Lower leg skin (tissue), 4 donors: ENCODE results near the gene ATPAF1. TPM values are rescaled to one million over a fixed set of nuclear protein-coding genes. Genes with fewer than 3 reads are reported as not detected.
"Not testable (repeated sequence)": the region's sequence is repeated elsewhere in the genome, so short reads cannot be mapped to it uniquely, and the experiment has no call there.

ENCODE experiments used
- DNase-seq, 2 donors: peaks; one replicate each; pipeline ENCODE4 v3.0.0-alpha.2; 2019; ENCODE audit warnings: low spot score in 2 of 2
- H3K4me3 ChIP-seq: fragments of 200-600 bp; sonication (generic); 2 replicates; pipeline ENCODE4 v1.5.1; 2017; ENCODE audit warnings: mild to moderate bottlenecking, low read depth; ENCODE audit not compliant: poor library complexity, severe bottlenecking
- CTCF ChIP-seq, 3 donors: fragments of 450-650 bp; IDR thresholded peaks; one replicate each; pipeline ENCODE4 v1.5.1; 2016; ENCODE audit warnings: antibody characterized with exemption in 3 of 3, mild to moderate bottlenecking in 3 of 3, moderate library complexity in 2 of 3
- POLR2A ChIP-seq, 2 donors: fragments of 450-650 bp; IDR thresholded peaks; one replicate each; pipeline ENCODE4 v1.6.1; 2016 to 2017; ENCODE audit warnings: antibody characterized with exemption in 2 of 2, mild to moderate bottlenecking in 1 of 2, moderate library complexity in 1 of 2
- WGBS, 2 donors: methylation state at CpG; one replicate each; pipeline ENCODE4 v1.1.5; 2018; 5-methylcytosine and 5-hydroxymethylcytosine counted together
- intact Hi-C: fragments of 100-400 bp; cut with DNase I; formaldehyde crosslinking; loops from one replicate; pipeline ENCODE4 v1.15.0; 2023; ENCODE audit warnings: low total_unique reads
- total RNA-seq, 4 donors: library from RNA; depleted of rRNA; stranded (reverse); fragments of >200 nt; gene quantifications; one replicate each; pipeline ENCODE4 v1.1.0, GENCODE V29; 2016

ATPAF1 gene
- total RNA-seq, 4 donors from 2014 or later: 20.4 to 33.7 (median 29.9) TPM

GRCh38 chr1:46672696-46673095 lies 4.5 kb upstream of the ATPAF1 start:
- DNase-seq: no peak
- no peak overlapping the region for H3K4me3 ChIP-seq
- no peak for TF ChIP-seq CTCF (IDR thresholded peaks at IDR 0.05)
- no peak for TF ChIP-seq POLR2A (IDR thresholded peaks at IDR 0.05)
- intact Hi-C loops: no loop called here
- 69 to 75% methylated on average over 8 of the region's 8 CpGs for WGBS, 2 donors

GRCh38 chr1:46671554-46671953 lies 3.4 kb upstream of the ATPAF1 start, which contains the start of gene TEX38:
Gene TEX38, plus strand, starts transcription at chr1:46671854. Its CDS starts 81 bp downstream, at chr1:46671935.
- TF ChIP-seq POLR2A (IDR thresholded peaks at IDR 0.05) (no peak), CTCF (IDR thresholded peaks at IDR 0.05) (no peak)
- DNase-seq: peak in 1 of 2 donors; percentile 79
- intact Hi-C loops: no loop called here
- no peak within 1 kb of the TSS for H3K4me3 ChIP-seq
- 90 to 97% methylated on average over 2 to 3 of the region's 3 CpGs for WGBS, 2 donors

- no peak for TF ChIP-seq CTCF (IDR thresholded peaks at IDR 0.05)
- no peak for TF ChIP-seq POLR2A (IDR thresholded peaks at IDR 0.05)
- no peak overlapping the region for H3K4me3 ChIP-seq
- WGBS, 2 donors: 87 to 94% methylated on average over 1 of the region's 1 CpG
- intact Hi-C loops: no loop called here
- no peak for DNase-seq
Observed at GRCh38 chr1:46670134-46670533, 2.0 kb upstream of the ATPAF1 start.

- intact Hi-C loops: no loop called here
- H3K4me3 ChIP-seq: no peak overlapping the region
- 82 to 88% methylated on average over 2 of the region's 2 CpGs for WGBS, 2 donors
- no peak for DNase-seq
- TF ChIP-seq POLR2A (IDR thresholded peaks at IDR 0.05): no peak
Observed at GRCh38 chr1:46665983-46666382, 2.2 kb downstream of the ATPAF1 start.

- DNase-seq, intact Hi-C loops, H3K4me3 ChIP-seq: not testable (repeated sequence)
- WGBS, 2 donors: 94 to 100% methylated on average over 4 of the region's 5 CpGs
Observed at GRCh38 chr1:46662919-46663318, 5.2 kb downstream of the ATPAF1 start.

- H3K4me3 ChIP-seq, intact Hi-C loops, DNase-seq: not testable (repeated sequence)
- 94 to 95% methylated on average over 5 of the region's 5 CpGs for WGBS, 2 donors
Observed at GRCh38 chr1:46660116-46660515, 8.0 kb downstream of the ATPAF1 start.

DNA sequence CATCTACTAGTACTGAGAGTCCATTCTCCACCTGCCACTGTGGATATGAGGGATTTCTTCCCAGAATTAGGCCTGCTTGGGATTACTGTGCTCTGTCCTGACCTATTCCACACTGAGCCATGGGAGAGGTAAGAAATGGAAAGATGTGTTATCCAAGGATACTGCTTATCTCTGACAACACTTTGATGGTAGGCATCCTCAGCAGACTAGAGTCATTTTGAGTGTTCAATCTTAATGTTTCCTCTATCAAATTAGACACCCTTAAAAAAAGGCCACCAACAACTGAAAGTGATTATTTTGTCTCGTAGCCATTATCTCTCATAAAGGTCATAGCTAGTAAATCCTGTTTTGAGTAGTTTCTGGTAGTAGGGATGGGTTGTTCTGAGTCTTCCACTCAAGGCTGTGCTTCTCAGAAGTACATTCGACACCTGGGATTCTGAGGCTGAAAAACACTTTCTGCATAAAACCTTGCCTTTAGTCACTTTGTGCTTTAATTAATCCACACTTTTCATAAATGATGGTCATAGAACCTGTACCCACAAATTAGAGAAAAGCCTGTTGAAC lies 8.8 kb downstream of the ATPAF1 start:
- no peak for TF ChIP-seq POLR2A (IDR thresholded peaks at IDR 0.05)
- TF ChIP-seq CTCF (IDR thresholded peaks at IDR 0.05): no peak
- 70 to 89% methylated on average over 2 of the region's 2 CpGs for WGBS, 2 donors
- intact Hi-C loops: no loop called here
- H3K4me3 ChIP-seq: no peak overlapping the region
- DNase-seq: no peak
